ENCODE measurements around the gene CARMIL1.

DNA sequence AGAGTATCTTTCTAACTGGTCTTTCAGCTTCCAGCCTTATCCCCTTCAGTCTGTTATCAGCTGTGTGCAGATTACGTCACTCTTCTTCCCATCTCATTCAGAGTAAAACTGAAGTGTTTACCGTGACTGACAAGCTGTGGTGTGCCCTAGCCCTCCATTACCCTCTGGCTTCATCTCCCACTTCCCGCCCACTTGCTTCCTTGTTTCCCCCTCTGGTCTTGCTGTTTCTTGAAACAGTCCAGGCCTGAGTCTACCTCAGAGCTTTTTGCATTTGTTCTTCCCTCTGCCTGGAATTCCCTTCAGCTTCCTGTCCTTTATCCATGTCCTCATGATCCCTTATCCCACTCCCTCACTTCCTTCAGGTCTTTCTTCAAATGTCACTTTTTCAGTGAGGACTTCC is 66.9 kb downstream of the CARMIL1 start:
- TF ChIP-seq CEBPB (IDR thresholded peaks at IDR 0.05; ENCODE audit: borderline replicate concordance in 1 of 2, low read depth in 2 of 2, low read length in 2 of 2) = no peak
- no peak for TF ChIP-seq EP300 (IDR thresholded peaks at IDR 0.05; ENCODE audit: borderline replicate concordance in 1 of 2, control insufficient read depth in 1 of 2, low read depth in 2 of 2, low read length in 2 of 2)
